D721Med (cell line): ENCODE data around the gene IL1A.

ENCODE experiments used
- DNase-seq: peaks from one replicate; pipeline ENCODE4 v3.0.0; 2011; ENCODE audit warnings: low spot score; ENCODE audit not compliant: insufficient read length
- FAIRE-seq: peaks from 2 replicates; lab custom pipeline; 2011; peaks lifted over from hg19 to GRCh38; lab: Jason Lieb, UNC
- CTCF ChIP-seq: IDR thresholded peaks from 2 replicates; pipeline ENCODE4 v1.5.1; 2012; ENCODE audit warnings: mild to moderate bottlenecking, control low read depth; ENCODE audit not compliant: insufficient read depth; ENCODE audit errors: missing control alignments

The IL1A gene

GRCh38 chr2:112760149-112760548 lies 24.1 kb downstream of the IL1A start:
- TF ChIP-seq CTCF, result no peak
- no peak for FAIRE-seq
- DNase-seq, result no peak

GRCh38 chr2:112758711-112759110 lies 25.6 kb downstream of the IL1A start:
- no peak for TF ChIP-seq CTCF
- no peak for FAIRE-seq
- DNase-seq, result no peak

- TF ChIP-seq CTCF, result no peak
- FAIRE-seq (no peak), DNase-seq (no peak)
Observed at GRCh38 chr2:112757265-112757664, 27.0 kb downstream of the IL1A start.

- DNase-seq (no peak), FAIRE-seq (no peak)
- TF ChIP-seq CTCF, result no peak
Observed at GRCh38 chr2:112756207-112756606, 28.1 kb downstream of the IL1A start.

- FAIRE-seq (no peak), DNase-seq (no peak)
- TF ChIP-seq CTCF, result no peak
Observed at GRCh38 chr2:112755444-112755843, 28.8 kb downstream of the IL1A start.

GRCh38 chr2:112754564-112754963 lies 29.7 kb downstream of the IL1A start:
- no peak for TF ChIP-seq CTCF
- FAIRE-seq (no peak), DNase-seq (no peak)

- TF ChIP-seq CTCF, result no peak
- no peak for FAIRE-seq
- DNase-seq, result no peak
Observed at GRCh38 chr2:112752667-112753066, 31.6 kb downstream of the IL1A start.
